ENCODE measurements around the gene CDH12.

Gene CDH12

DNA sequence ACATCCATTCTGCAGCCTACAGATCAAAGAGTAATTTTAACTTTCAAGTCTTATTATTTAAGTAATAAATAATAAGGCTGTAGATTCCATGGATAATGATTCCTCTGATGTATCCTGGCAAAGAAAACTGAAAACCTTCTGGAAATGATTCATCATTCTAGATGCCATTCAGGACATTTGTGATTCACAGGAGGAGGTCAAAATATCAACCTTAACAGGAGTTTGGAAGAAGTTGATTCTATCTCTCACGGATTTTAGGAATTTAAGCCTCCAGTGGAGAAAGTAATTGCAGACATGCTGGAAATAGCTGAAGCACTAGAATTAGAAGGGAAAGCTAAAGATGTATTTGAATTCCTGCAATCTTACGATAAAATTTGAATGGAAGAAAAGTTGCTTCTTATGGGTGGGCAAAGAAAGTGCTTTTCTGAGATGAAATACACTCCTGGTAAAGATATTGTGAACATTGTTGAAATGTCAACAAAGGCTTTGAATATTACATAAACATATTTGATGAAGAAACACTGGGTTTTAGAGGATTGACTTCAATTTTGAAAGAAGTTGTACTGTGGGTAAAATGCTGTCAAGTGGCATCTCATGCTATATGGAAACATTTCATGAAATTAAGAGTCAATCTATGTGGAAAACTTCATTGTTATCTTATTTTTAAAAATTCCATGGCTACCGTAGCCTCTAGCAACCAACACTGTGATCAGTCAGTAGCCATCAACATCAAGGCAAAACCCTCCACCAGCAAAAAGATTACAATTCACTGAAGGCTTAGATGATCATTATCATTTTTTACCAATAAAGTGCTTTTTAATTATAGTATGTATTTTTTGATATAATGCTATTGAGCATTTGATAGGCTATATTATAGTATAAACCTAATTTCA lies 1141.0 kb downstream of the CDH12 start:
- DNase-seq (ENCODE audit: low read depth in 3 of 3): no peak

DNA sequence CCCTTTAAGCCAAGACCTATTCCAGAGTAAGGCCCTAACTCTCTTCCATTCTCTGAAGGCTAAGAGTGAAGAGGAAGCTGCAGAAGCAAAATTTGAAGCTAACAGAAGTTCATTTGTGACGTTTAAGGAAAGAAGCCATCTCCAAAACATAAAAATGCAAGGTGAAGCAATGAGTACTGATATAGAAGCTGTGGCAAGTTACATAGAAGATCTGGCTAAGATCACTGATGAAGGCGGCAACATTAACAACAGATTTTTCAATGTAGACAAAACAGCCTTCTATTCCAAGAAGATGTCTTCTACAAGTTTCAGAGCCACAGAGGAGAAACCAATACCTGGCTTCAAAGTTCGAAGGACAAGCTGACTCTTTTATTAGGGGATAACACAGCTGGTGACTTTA lies 1143.4 kb downstream of the CDH12 start:
- no peak for DNase-seq (ENCODE audit: low read depth in 3 of 3)

- no peak for DNase-seq (ENCODE audit: low read depth in 3 of 3)
These were observed 1148.0 kb downstream of the CDH12 start for GRCh38 chr5:21704974-21705668.

DNA sequence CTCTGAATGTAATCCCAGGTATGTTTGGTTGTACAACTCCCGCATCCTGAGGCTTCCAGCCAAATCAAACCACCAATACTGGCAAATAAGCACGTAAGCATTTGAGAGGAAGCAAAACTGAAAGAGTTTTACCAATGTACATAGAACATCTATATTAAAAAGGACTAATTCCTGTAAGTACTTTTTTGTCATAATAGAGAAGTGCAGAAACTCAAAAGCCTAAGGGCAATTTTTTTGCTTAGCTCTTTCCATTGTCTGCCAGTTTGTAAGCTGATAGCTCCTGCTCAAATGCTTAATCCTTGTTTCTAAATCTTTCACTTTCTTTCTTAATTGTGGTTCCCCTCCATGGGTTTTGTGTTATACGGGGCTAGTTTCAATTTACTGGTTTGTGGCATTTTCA lies 1151.8 kb downstream of the CDH12 start:
- DNase-seq (ENCODE audit: low read depth in 3 of 3): no peak
